H9 (cell line): Measurements from ENCODE around the gene SMCO1. TPM values are rescaled to one million over a fixed set of nuclear protein-coding genes. Genes with fewer than 3 reads are reported as not detected.
"Not testable (repeated sequence)": the region's sequence is repeated elsewhere in the genome, so short reads cannot be mapped to it uniquely, and the experiment has no call there.

Experiments
- DNase-seq: peaks from one replicate; pipeline ENCODE4 v3.0.0-alpha.2; 2017
- H2AFZ ChIP-seq: one replicate; pipeline ENCODE4 v1.6.1; 2013; ENCODE audit warnings: mild to moderate bottlenecking, low read length, control low read depth, moderate library complexity
- H2AK5ac ChIP-seq: 2 replicates; pipeline ENCODE4 v1.6.1; 2013; ENCODE audit warnings: low read length, control low read depth, mixed read lengths; ENCODE audit not compliant: insufficient read length
- H2BK120ac ChIP-seq: one replicate; pipeline ENCODE4 v1.6.1; 2013; ENCODE audit warnings: low read depth, mild to moderate bottlenecking, low read length, control low read depth, inconsistent platforms; ENCODE audit not compliant: poor library complexity, severe bottlenecking
- H2BK12ac ChIP-seq: 2 replicates; pipeline ENCODE4 v1.6.1; 2013; ENCODE audit warnings: low read length, control low read depth, mixed read lengths, low read depth; ENCODE audit not compliant: insufficient read length
- H2BK15ac ChIP-seq: 2 replicates; pipeline ENCODE4 v1.6.1; 2013; ENCODE audit warnings: low read depth, low read length, control low read depth
- H2BK20ac ChIP-seq: one replicate; pipeline ENCODE4 v1.6.1; 2013; ENCODE audit warnings: low read depth, mild to moderate bottlenecking, low read length, control low read depth, inconsistent platforms; ENCODE audit not compliant: poor library complexity, severe bottlenecking
- H2BK5ac ChIP-seq: 2 replicates; pipeline ENCODE4 v1.6.1; 2013; ENCODE audit warnings: low read length, control low read depth, mixed read lengths; ENCODE audit not compliant: insufficient read length
- H3K14ac ChIP-seq: 2 replicates; pipeline ENCODE4 v1.6.1; 2013; ENCODE audit warnings: low read length, control low read depth; ENCODE audit not compliant: insufficient read depth
- H3K18ac ChIP-seq: 2 replicates; pipeline ENCODE4 v1.6.1; 2013; ENCODE audit warnings: low read depth, mild to moderate bottlenecking, mixed read lengths, low read length, control low read depth; ENCODE audit not compliant: insufficient read length
- H3K23ac ChIP-seq: 2 replicates; pipeline ENCODE4 v1.6.1; 2013; ENCODE audit warnings: low read length, control low read depth, mixed read lengths, low read depth; ENCODE audit not compliant: insufficient read length
- H3K23me2 ChIP-seq: 2 replicates; pipeline ENCODE4 v1.6.1; 2013; ENCODE audit warnings: low read depth, mild to moderate bottlenecking, mixed read lengths, low read length, control low read depth; ENCODE audit not compliant: insufficient read length, poor library complexity, severe bottlenecking
- H3K27ac ChIP-seq: 2 replicates; pipeline ENCODE4 v1.5.1; 2013; ENCODE audit warnings: low read length, control low read depth, mixed read lengths, low read depth; ENCODE audit not compliant: insufficient read length
- H3K27me3 ChIP-seq: 2 replicates; pipeline ENCODE4 v1.6.1; 2013; ENCODE audit warnings: low read length, control low read depth, inconsistent platforms; ENCODE audit not compliant: insufficient read depth
- H3K4ac ChIP-seq: 2 replicates; pipeline ENCODE4 v1.6.1; 2013; ENCODE audit warnings: low read depth, mild to moderate bottlenecking, control low read depth, inconsistent platforms, low read length, moderate library complexity
- H3K4me1 ChIP-seq: 2 replicates; pipeline ENCODE4 v1.6.1; 2013; ENCODE audit warnings: low read length, control low read depth, inconsistent platforms; ENCODE audit not compliant: insufficient read depth
- H3K4me2 ChIP-seq: 2 replicates; pipeline ENCODE4 v1.6.1; 2013; ENCODE audit warnings: low read length, control low read depth, mixed read lengths; ENCODE audit not compliant: insufficient read length, insufficient read depth
- H3K56ac ChIP-seq: 2 replicates; pipeline ENCODE4 v1.6.1; 2013; ENCODE audit warnings: low read depth, mild to moderate bottlenecking, mixed read lengths, low read length, control low read depth; ENCODE audit not compliant: insufficient read length
- H3K79me1 ChIP-seq: 2 replicates; pipeline ENCODE4 v1.6.1; 2013; ENCODE audit warnings: low read depth, mild to moderate bottlenecking, moderate library complexity, low read length, control low read depth, inconsistent platforms; ENCODE audit not compliant: insufficient read depth, poor library complexity, severe bottlenecking
- H3K79me2 ChIP-seq: 2 replicates; pipeline ENCODE4 v1.6.1; 2013; ENCODE audit warnings: low read length, control low read depth, inconsistent platforms; ENCODE audit not compliant: insufficient read depth
- H3K9ac ChIP-seq: 2 replicates; pipeline ENCODE4 v1.6.1; 2013; ENCODE audit warnings: low read length, control low read depth, mixed read lengths; ENCODE audit not compliant: insufficient read length; ENCODE audit errors: extremely low read depth
- H3K9me3 ChIP-seq: one replicate; pipeline ENCODE4 v1.6.1; 2013; ENCODE audit warnings: low read depth, low read length, inconsistent platforms; ENCODE audit not compliant: control insufficient read depth
- H3T11ph ChIP-seq: one replicate; pipeline ENCODE4 v1.6.1; 2013; ENCODE audit warnings: mild to moderate bottlenecking, low read length, control low read depth, inconsistent platforms
- H4K20me1 ChIP-seq: one replicate; pipeline ENCODE4 v1.6.1; 2013; ENCODE audit not compliant: control insufficient read depth, insufficient read length, insufficient read depth
- H4K5ac ChIP-seq: 2 replicates; pipeline ENCODE4 v1.6.1; 2013; ENCODE audit warnings: low read depth, mild to moderate bottlenecking, mixed read lengths, low read length, control low read depth; ENCODE audit not compliant: insufficient read length
- H4K8ac ChIP-seq: replicated peaks from 2 replicates; pipeline ENCODE4 v1.6.1; 2013; ENCODE audit warnings: low read length, control low read depth, mixed read lengths, low read depth; ENCODE audit not compliant: insufficient read length
- H4K91ac ChIP-seq: 2 replicates; pipeline ENCODE4 v1.6.1; 2013; ENCODE audit warnings: low read depth, mild to moderate bottlenecking, moderate library complexity, mixed read lengths, low read length, control low read depth; ENCODE audit not compliant: insufficient read length
- H3K27ac Mint-ChIP-seq, 3 experiments: 2 replicates in 2 of 3; 3 replicates in 1 of 3; pipeline ENCODE4 v1.8.0; 2020 to 2021; ENCODE audit warnings: mixed read lengths in 3 of 3, mild to moderate bottlenecking in 1 of 3, moderate library complexity in 1 of 3
- H3K27me3 Mint-ChIP-seq: 2 replicates; pipeline ENCODE4 v1.8.0; 2021; ENCODE audit warnings: low read depth, mild to moderate bottlenecking, moderate library complexity, mixed read lengths
- H3K36me3 Mint-ChIP-seq, 3 experiments: 2 replicates in 2 of 3; 3 replicates in 1 of 3; pipeline ENCODE4 v1.8.0; 2020 to 2021; ENCODE audit warnings: low read depth in 3 of 3, mixed read lengths in 3 of 3; ENCODE audit not compliant: insufficient read depth in 1 of 3
- H3K4me1 Mint-ChIP-seq, 2 experiments: 2 replicates each; pipeline ENCODE4 v1.8.0; 2020; ENCODE audit warnings: mixed read lengths in 2 of 2
- H3K4me3 Mint-ChIP-seq, 2 experiments: 2 replicates in 1 of 2; 3 replicates in 1 of 2; pipeline ENCODE4 v1.8.0; 2020 to 2021; ENCODE audit warnings: mild to moderate bottlenecking in 2 of 2, mixed read lengths in 2 of 2, moderate library complexity in 1 of 2
- H3K9me3 Mint-ChIP-seq, 2 experiments: 2 replicates in 1 of 2; 3 replicates in 1 of 2; pipeline ENCODE4 v1.8.0; 2020; ENCODE audit warnings: mild to moderate bottlenecking in 2 of 2, mixed read lengths in 2 of 2, moderate library complexity in 1 of 2
- WGBS: extraction: QIAGEN DNeasy Blood & Tissue Kit; methylation state at CpG from one replicate; pipeline ENCODE4 v1.1.7; 2013; ENCODE audit warnings: missing lambda C conversion rate, low lambda C conversion rate, mixed read lengths; ENCODE audit not compliant: insufficient read length; ENCODE audit errors: extremely low coverage; 5-methylcytosine and 5-hydroxymethylcytosine counted together
- total RNA-seq: library from RNA; stranded (reverse); gene quantifications from 2 replicates; pipeline ENCODE4 v1.2.1, GENCODE V29; 2021
- TF ChIP-seq, protein P1 (sequence below): fragments of 200-600 bp; sonication (generic); conservative IDR thresholded peaks from 3 replicates; pipeline ENCODE4 v1.8.0; 2021; ENCODE audit warnings: antibody characterized with exemption, mild to moderate bottlenecking

The SMCO1 gene
- total RNA-seq, 1 experiment from 2014 or later = not detected

DNA sequence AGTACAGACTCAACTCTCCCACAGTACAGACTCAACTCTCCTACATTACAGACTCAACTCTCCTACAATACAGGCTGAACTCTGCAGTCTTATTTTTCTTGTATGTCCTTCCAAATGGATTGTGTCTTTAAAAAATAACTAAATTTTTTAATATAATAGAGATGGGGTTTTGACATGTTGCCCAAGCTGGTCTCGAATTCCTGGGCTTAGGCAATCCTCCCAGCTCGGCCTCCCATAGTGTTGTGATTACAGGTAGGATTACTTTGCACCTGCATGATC lies 51.7 kb downstream of the SMCO1 start:
- Histone ChIP-seq H3K4me1 (no peaks in the 10 kb centered on the region), H3K23ac (no peak overlapping the region), H4K91ac (no peak overlapping the region), H3K14ac (no peak overlapping the region), H2BK120ac (no peak overlapping the region), H4K20me1 (no peaks in the 10 kb centered on the region), H3T11ph (no peak overlapping the region), H3K27ac (no peak overlapping the region), H4K8ac (no peak overlapping the region), H3K56ac (no peak overlapping the region), H2AFZ (no peak overlapping the region), H3K27me3 (no peaks in the 10 kb centered on the region), H3K4ac (no peak overlapping the region), H2BK15ac (no peak overlapping the region), H3K9me3 (no peaks in the 10 kb centered on the region), H3K9ac (no peak overlapping the region), H2BK5ac (no peak overlapping the region), H3K23me2 (no peaks in the 10 kb centered on the region), H3K79me2 (no peaks in the 10 kb centered on the region), H3K4me2 (no peak overlapping the region), H2BK12ac (no peak overlapping the region), H3K18ac (no peak overlapping the region), H3K79me1 (no peaks in the 10 kb centered on the region), H2BK20ac (no peak overlapping the region), H4K5ac (no peak overlapping the region), H2AK5ac (no peak overlapping the region)
- no peaks in the 10 kb centered on the region for H3K4me1 Mint-ChIP-seq
- WGBS = no CpG with 5 or more reads among the region's 2 CpGs
- H3K36me3 Mint-ChIP-seq = peaks cover 0 to 8% (median 6%) of the 10 kb centered on the region in 3 experiments; a peak in 3 of 7 replicates
- no peak overlapping the region for H3K27ac Mint-ChIP-seq
- TF ChIP-seq, protein P1, sequence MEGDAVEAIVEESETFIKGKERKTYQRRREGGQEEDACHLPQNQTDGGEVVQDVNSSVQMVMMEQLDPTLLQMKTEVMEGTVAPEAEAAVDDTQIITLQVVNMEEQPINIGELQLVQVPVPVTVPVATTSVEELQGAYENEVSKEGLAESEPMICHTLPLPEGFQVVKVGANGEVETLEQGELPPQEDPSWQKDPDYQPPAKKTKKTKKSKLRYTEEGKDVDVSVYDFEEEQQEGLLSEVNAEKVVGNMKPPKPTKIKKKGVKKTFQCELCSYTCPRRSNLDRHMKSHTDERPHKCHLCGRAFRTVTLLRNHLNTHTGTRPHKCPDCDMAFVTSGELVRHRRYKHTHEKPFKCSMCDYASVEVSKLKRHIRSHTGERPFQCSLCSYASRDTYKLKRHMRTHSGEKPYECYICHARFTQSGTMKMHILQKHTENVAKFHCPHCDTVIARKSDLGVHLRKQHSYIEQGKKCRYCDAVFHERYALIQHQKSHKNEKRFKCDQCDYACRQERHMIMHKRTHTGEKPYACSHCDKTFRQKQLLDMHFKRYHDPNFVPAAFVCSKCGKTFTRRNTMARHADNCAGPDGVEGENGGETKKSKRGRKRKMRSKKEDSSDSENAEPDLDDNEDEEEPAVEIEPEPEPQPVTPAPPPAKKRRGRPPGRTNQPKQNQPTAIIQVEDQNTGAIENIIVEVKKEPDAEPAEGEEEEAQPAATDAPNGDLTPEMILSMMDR = no peak
- no peak for DNase-seq
- H3K9me3 Mint-ChIP-seq = no peaks in the 10 kb centered on the region
- H3K27me3 Mint-ChIP-seq = no peaks in the 10 kb centered on the region
- no peak overlapping the region for H3K4me3 Mint-ChIP-seq

DNA sequence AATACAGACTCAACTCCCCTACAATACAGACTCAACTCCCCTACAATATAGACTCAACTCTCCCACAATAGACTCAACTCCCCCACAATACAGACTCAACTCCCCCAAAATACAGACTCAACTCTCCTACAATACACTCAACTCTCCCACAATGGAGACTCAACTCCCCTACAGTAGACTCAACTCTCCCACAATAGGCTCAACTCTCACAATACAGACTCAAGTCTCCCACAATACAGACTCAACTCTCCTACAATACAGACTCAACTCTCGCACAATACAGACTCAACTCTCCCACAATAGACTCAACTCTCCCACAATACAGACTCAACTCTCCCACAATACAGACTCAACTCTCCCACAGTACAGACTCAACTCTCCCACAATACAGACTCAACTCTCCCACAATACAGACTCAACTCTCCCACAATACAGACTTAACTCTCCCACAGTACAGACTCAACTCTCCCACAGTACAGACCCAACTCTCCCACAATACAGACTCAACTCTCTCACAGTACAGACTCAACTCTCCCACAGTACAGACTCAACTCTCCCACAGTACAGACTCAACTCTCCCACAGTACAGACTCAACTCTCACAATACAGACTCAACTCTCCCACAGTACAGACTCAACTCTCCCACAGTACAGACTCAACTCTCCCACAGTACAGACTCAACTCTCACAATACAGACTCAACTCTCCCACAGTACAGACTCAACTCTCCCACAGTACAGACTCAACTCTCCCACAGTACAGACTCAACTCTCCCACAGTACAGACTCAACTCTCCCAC lies 52.3 kb downstream of the SMCO1 start:
- no CpG with 5 or more reads among the region's 1 CpG for WGBS
- H3K23ac ChIP-seq, H3K79me1 ChIP-seq, H2BK5ac ChIP-seq, H3K79me2 ChIP-seq, H3K9me3 ChIP-seq, H2BK12ac ChIP-seq, H3K9me3 Mint-ChIP-seq, H3K4me1 Mint-ChIP-seq, H3K4me3 Mint-ChIP-seq, H3T11ph ChIP-seq, H4K91ac ChIP-seq, H2BK20ac ChIP-seq, H3K18ac ChIP-seq, H3K4ac ChIP-seq, H3K14ac ChIP-seq, H4K5ac ChIP-seq, H2AK5ac ChIP-seq, H2BK120ac ChIP-seq, H3K56ac ChIP-seq, H2AFZ ChIP-seq, H3K36me3 Mint-ChIP-seq, H4K20me1 ChIP-seq, H3K27me3 Mint-ChIP-seq, DNase-seq, H3K9ac ChIP-seq, H3K23me2 ChIP-seq, H3K27me3 ChIP-seq, H4K8ac ChIP-seq, H3K27ac ChIP-seq, H3K4me2 ChIP-seq, H3K4me1 ChIP-seq, H3K27ac Mint-ChIP-seq, H2BK15ac ChIP-seq: not testable (repeated sequence)
